HG02981 (cell line): ENCODE data around the gene CLMP.
"Not testable (repeated sequence)": the region's sequence is repeated elsewhere in the genome, so short reads cannot be mapped to it uniquely, and the experiment has no call there.

Experiments
- ATAC-seq: cut with Tn5 transposase; IDR thresholded peaks from one replicate; pipeline ENCODE4 v1.9.1; 2021; ENCODE audit warnings: mild to moderate bottlenecking, moderate library complexity; ENCODE audit not compliant: unreplicated experiment

CLMP gene

GRCh38 chr11:123218451-123218850 lies 23.4 kb upstream of the CLMP start:
- no peak for ATAC-seq

- ATAC-seq = no peak
Measured at GRCh38 chr11:123217897-123218296, 22.8 kb upstream of the CLMP start.

GRCh38 chr11:123216249-123216648 lies 21.2 kb upstream of the CLMP start:
- ATAC-seq = no peak

- ATAC-seq = no peak
Measured at GRCh38 chr11:123214940-123215339, 19.9 kb upstream of the CLMP start.

GRCh38 chr11:123214396-123214795 lies 19.3 kb upstream of the CLMP start:
- no peak for ATAC-seq

GRCh38 chr11:123213307-123213771 lies 18.3 kb upstream of the CLMP start:
- no peak for ATAC-seq

- no peak for ATAC-seq
Measured at GRCh38 chr11:123212406-123212805, 17.4 kb upstream of the CLMP start.

- ATAC-seq = no peak
Measured at GRCh38 chr11:123211981-123212380, 16.9 kb upstream of the CLMP start.

GRCh38 chr11:123211149-123211852 lies 16.3 kb upstream of the CLMP start:
- no peak for ATAC-seq

- no peak for ATAC-seq
Measured at GRCh38 chr11:123209591-123209990, 14.5 kb upstream of the CLMP start.

- ATAC-seq = no peak
Measured at GRCh38 chr11:123206791-123207434, 11.9 kb upstream of the CLMP start.

- not testable (repeated sequence) for ATAC-seq
Measured at GRCh38 chr11:123206055-123206454, 11.0 kb upstream of the CLMP start.

- no peak for ATAC-seq
Measured at GRCh38 chr11:123203934-123204333, 8.9 kb upstream of the CLMP start.

- ATAC-seq = no peak
Measured at GRCh38 chr11:123203471-123203870, 8.4 kb upstream of the CLMP start.

GRCh38 chr11:123202155-123203151 lies 7.4 kb upstream of the CLMP start:
- ATAC-seq = no peak

GRCh38 chr11:123200264-123200663 lies 5.2 kb upstream of the CLMP start:
- ATAC-seq = no peak

- no peak for ATAC-seq
Measured at GRCh38 chr11:123197711-123198110, 2.7 kb upstream of the CLMP start.

- no peak for ATAC-seq
Measured at GRCh38 chr11:123196060-123196714, 1.1 kb upstream of the CLMP start.

- ATAC-seq = no peak
Measured at GRCh38 chr11:123194337-123195187, 486 bp downstream of the CLMP start.

- ATAC-seq = no peak
Measured at GRCh38 chr11:123193742-123194141, 1.3 kb downstream of the CLMP start.
